H1 (cell line): ENCODE measurements around the gene CYB561A3. TPM values are rescaled to one million over a fixed set of nuclear protein-coding genes. Genes with fewer than 3 reads are reported as not detected.

Experiments used
- CTCF ChIA-PET: fragments of 300-600 bp; sonication (Branson Sonifier 250); formaldehyde crosslinking; loops from one replicate; lab custom pipeline; 2021; ENCODE audit not compliant: partially characterized antibody; lab: Charles Lee
- POLR2A ChIA-PET: fragments of 300-600 bp; sonication (Branson Sonifier 250); formaldehyde crosslinking; loops from one replicate; lab custom pipeline; 2021; ENCODE audit warnings: inconsistent platforms; ENCODE audit not compliant: partially characterized antibody; lab: Charles Lee
- DNase-seq, 2 experiments: peaks; one replicate each; pipeline versions ENCODE4 v3.0.0 to v3.0.0-alpha.2; 2010 to 2022; ENCODE audit warnings: low spot score in 2 of 2, low read depth in 1 of 2, mixed read lengths in 1 of 2
- FAIRE-seq: peaks from 2 replicates; lab custom pipeline; 2011; peaks lifted over from hg19 to GRCh38; lab: Jason Lieb, UNC
- H2AFZ ChIP-seq: 2 replicates; pipeline ENCODE4 v1.8.1; 2012; ENCODE audit warnings: low read length, inconsistent platforms
- H2AK5ac ChIP-seq: 2 replicates; pipeline ENCODE4 v1.6.1; 2013; ENCODE audit warnings: low read depth, low read length
- H2BK120ac ChIP-seq: replicated peaks from 2 replicates; pipeline ENCODE3; 2013; ENCODE audit warnings: low read depth, low read length, inconsistent platforms
- H2BK12ac ChIP-seq: 2 replicates; pipeline ENCODE4 v1.6.1; 2013; ENCODE audit warnings: low read depth, low read length
- H2BK15ac ChIP-seq: 2 replicates; pipeline ENCODE4 v1.6.1; 2013; ENCODE audit warnings: low read length
- H2BK20ac ChIP-seq: 2 replicates; pipeline ENCODE4 v1.6.1; 2013; ENCODE audit warnings: low read length
- H2BK5ac ChIP-seq: 2 replicates; pipeline ENCODE4 v1.6.1; 2013; ENCODE audit warnings: low read depth, low read length
- H3K14ac ChIP-seq: 2 replicates; pipeline ENCODE4 v1.6.1; 2013; ENCODE audit warnings: inconsistent platforms; ENCODE audit not compliant: insufficient read length
- H3K18ac ChIP-seq: 2 replicates; pipeline ENCODE4 v1.6.1; 2013; ENCODE audit warnings: low read length; ENCODE audit errors: extremely low read depth
- H3K23ac ChIP-seq: 2 replicates; pipeline ENCODE4 v1.6.1; 2013; ENCODE audit warnings: inconsistent platforms; ENCODE audit not compliant: insufficient read length
- H3K23me2 ChIP-seq: 2 replicates; pipeline ENCODE4 v1.6.1; 2013; ENCODE audit warnings: low read depth, low read length
- H3K27ac ChIP-seq: 2 replicates; pipeline ENCODE4 v1.6.1; 2011; ENCODE audit warnings: low read depth, low read length, inconsistent platforms
- H3K27me3 ChIP-seq, 4 experiments: replicated peaks in 1 of 4; 1 replicate in 1 of 4; 2 replicates in 3 of 4; pipeline versions ENCODE4 v1.6.1 to v1.8.1; 2011 to 2013; ENCODE audit warnings: low read length in 3 of 4, mild to moderate bottlenecking in 3 of 4, inconsistent platforms in 2 of 4, mixed read lengths in 2 of 4, moderate library complexity in 1 of 4; ENCODE audit not compliant: control insufficient read depth in 3 of 4, insufficient read depth in 3 of 4; ENCODE audit errors: extremely low read depth in 1 of 4
- H3K36me3 ChIP-seq, 4 experiments: 2 replicates each; pipeline versions ENCODE4 v1.6.1 to v1.8.1; 2011 to 2013; ENCODE audit warnings: mild to moderate bottlenecking in 4 of 4, low read length in 3 of 4, moderate library complexity in 2 of 4, control low read depth in 1 of 4, inconsistent platforms in 1 of 4; ENCODE audit not compliant: insufficient read depth in 4 of 4, control insufficient read depth in 2 of 4
- H3K4ac ChIP-seq: replicated peaks from 2 replicates; pipeline ENCODE3; 2013; ENCODE audit warnings: low read length, low read depth, mixed read lengths, inconsistent platforms; ENCODE audit not compliant: insufficient read length
- H3K4me1 ChIP-seq, 4 experiments: replicated peaks in 1 of 4; 1 replicate in 1 of 4; 2 replicates in 3 of 4; pipeline versions ENCODE4 v1.6.1 to v1.8.1; 2011 to 2013; ENCODE audit warnings: low read length in 3 of 4, inconsistent platforms in 2 of 4, mixed read lengths in 1 of 4; ENCODE audit not compliant: insufficient read depth in 4 of 4, control insufficient read depth in 3 of 4
- H3K4me2 ChIP-seq, 2 experiments: 2 replicates each; pipeline versions ENCODE4 v1.6.1 to v1.8.1; 2011 to 2013; ENCODE audit warnings: low read depth in 2 of 2, low read length in 2 of 2, control low read depth in 1 of 2, inconsistent platforms in 1 of 2, mild to moderate bottlenecking in 1 of 2; ENCODE audit not compliant: insufficient read depth in 1 of 2
- H3K4me3 ChIP-seq, 4 experiments: fragments of 200-600, 300-600 bp in 1 of 4; sonication (generic), shearing (Covaris generic), sonication (Bioruptor Twin) in 1 of 4; 2 replicates each; pipeline versions ENCODE4 v1.5.1 to v1.8.1; 2011 to 2016; ENCODE audit warnings: low read length in 4 of 4, low read depth in 3 of 4, control low read depth in 2 of 4, inconsistent platforms in 2 of 4, mild to moderate bottlenecking in 2 of 4, mixed read lengths in 1 of 4, moderate library complexity in 1 of 4; ENCODE audit not compliant: insufficient read depth in 2 of 4; ENCODE audit errors: extremely low read depth in 1 of 4
- H3K56ac ChIP-seq: replicated peaks from 2 replicates; pipeline ENCODE3; 2013; ENCODE audit warnings: low read depth, mild to moderate bottlenecking, mixed read lengths, low read length, inconsistent platforms; ENCODE audit not compliant: insufficient read length
- H3K79me1 ChIP-seq: 2 replicates; pipeline ENCODE4 v1.6.1; 2013; ENCODE audit warnings: low read depth, low read length, control low read depth
- H3K79me2 ChIP-seq, 2 experiments: 2 replicates each; pipeline versions ENCODE4 v1.6.1 to v1.8.1; 2012 to 2013; ENCODE audit warnings: low read length in 2 of 2, mild to moderate bottlenecking in 2 of 2, inconsistent platforms in 1 of 2; ENCODE audit not compliant: insufficient read depth in 2 of 2, control insufficient read depth in 1 of 2
- H3K9ac ChIP-seq, 4 experiments: replicated peaks in 1 of 4; 1 replicate in 1 of 4; 2 replicates in 3 of 4; pipeline versions ENCODE4 v1.6.1 to v1.8.1; 2011 to 2013; ENCODE audit warnings: low read depth in 3 of 4, low read length in 3 of 4, control low read depth in 2 of 4, mild to moderate bottlenecking in 2 of 4, moderate library complexity in 2 of 4, inconsistent platforms in 1 of 4; ENCODE audit errors: extremely low read depth in 1 of 4
- H3K9me3 ChIP-seq, 2 experiments: 2 replicates each; pipeline versions ENCODE4 v1.6.1 to v1.8.1; 2012 to 2013; ENCODE audit warnings: mild to moderate bottlenecking in 2 of 2, moderate library complexity in 2 of 2, control low read depth in 1 of 2, inconsistent platforms in 1 of 2, low read depth in 1 of 2, low read length in 1 of 2, mixed read lengths in 1 of 2; ENCODE audit not compliant: insufficient read depth in 2 of 2
- H4K20me1 ChIP-seq, 2 experiments: replicated peaks in 1 of 2; 2 replicates each; pipeline versions ENCODE3 to v1.8.1; 2011 to 2013; ENCODE audit warnings: inconsistent platforms in 2 of 2, low read length in 2 of 2, mild to moderate bottlenecking in 1 of 2; ENCODE audit not compliant: insufficient read depth in 2 of 2, control insufficient read depth in 1 of 2
- H4K5ac ChIP-seq: 2 replicates; pipeline ENCODE4 v1.6.1; 2013; ENCODE audit warnings: low read length, low read depth, mixed read lengths, inconsistent platforms; ENCODE audit not compliant: insufficient read length
- H4K8ac ChIP-seq: 2 replicates; pipeline ENCODE4 v1.8.0; 2013; ENCODE audit warnings: mild to moderate bottlenecking, moderate library complexity, low read length, inconsistent platforms; ENCODE audit not compliant: insufficient read depth; ENCODE audit errors: extremely low read depth
- H4K91ac ChIP-seq: replicated peaks from 2 replicates; pipeline ENCODE3; 2013; ENCODE audit warnings: low read length, mixed read lengths, inconsistent platforms; ENCODE audit not compliant: insufficient read length
- BRCA1 ChIP-seq: IDR thresholded peaks from 2 replicates; pipeline ENCODE4 v1.6.1; 2012; ENCODE audit warnings: low read depth, low read length, improper control_type of control experiment
- CBX5 ChIP-seq: fragments of 300-800, 300-1000 bp; sonication (generic); IDR thresholded peaks from 2 replicates; pipeline ENCODE4 v1.7.1; 2016; ENCODE audit warnings: antibody characterized with exemption, low read length, low read depth
- HDAC6 ChIP-seq: IDR thresholded peaks from one replicate; pipeline ENCODE4 v1.7.1; 2012; ENCODE audit warnings: low read depth, mild to moderate bottlenecking, inconsistent platforms, low read length, moderate library complexity
- KDM5A ChIP-seq: fragments of 200-600 bp; IDR thresholded peaks from 2 replicates; pipeline ENCODE4 v1.7.1; 2012; ENCODE audit warnings: mild to moderate bottlenecking, low read length, inconsistent platforms, mixed read lengths
- RAD21 ChIP-seq, 2 experiments: IDR thresholded peaks in 1 of 2; conservative IDR thresholded peaks in 1 of 2; 2 replicates each; pipeline ENCODE4 v1.6.1; 2011; ENCODE audit warnings: low read depth in 2 of 2, low read length in 2 of 2, improper control_type of control experiment in 1 of 2, inconsistent platforms in 1 of 2, mild to moderate bottlenecking in 1 of 2, moderate library complexity in 1 of 2
- RFX5 ChIP-seq: IDR thresholded peaks from 2 replicates; pipeline ENCODE4 v1.6.1; 2011; ENCODE audit warnings: low read depth, low read length, improper control_type of control experiment, borderline replicate concordance
- SIN3A ChIP-seq, 2 experiments: IDR thresholded peaks in 1 of 2; conservative IDR thresholded peaks in 1 of 2; 2 replicates each; pipeline ENCODE4 v1.6.1; 2011 to 2012; ENCODE audit warnings: low read length in 2 of 2, improper control_type of control experiment in 1 of 2, low read depth in 1 of 2, mild to moderate bottlenecking in 1 of 2
- SIRT6 ChIP-seq: IDR thresholded peaks from one replicate; pipeline ENCODE4 v1.7.1; 2012; ENCODE audit warnings: low read length, inconsistent platforms
- SP1 ChIP-seq: IDR thresholded peaks from 2 replicates; pipeline ENCODE4 v1.6.1; 2011; ENCODE audit warnings: low read depth, low read length
- WGBS, 2 experiments: shearing (Covaris generic) in 1 of 2; methylation state at CpG; one replicate each; pipeline versions ENCODE4 v1.1.6 to v1.1.7; 2013 to 2015; ENCODE audit warnings: low lambda C conversion rate in 2 of 2, mixed read lengths in 2 of 2, inconsistent platforms in 1 of 2, low coverage in 1 of 2, missing lambda C conversion rate in 1 of 2; ENCODE audit not compliant: insufficient replicate concordance in 2 of 2, insufficient coverage in 1 of 2, insufficient read length in 1 of 2; ENCODE audit errors: extremely low coverage in 1 of 2, missing lambda C conversion rate in 1 of 2; 5-methylcytosine and 5-hydroxymethylcytosine counted together
- polyA plus RNA-seq, 7 experiments: library from polyadenylated mRNA; depleted of rRNA in 3 of 7; stranded (reverse) in 5 of 7; unstranded in 2 of 7; fragments of >200 nt in 5 of 7; fragments of 200-250 nt in 2 of 7; gene quantifications; 1 replicate in 5 of 7; 2 replicates in 1 of 7; 4 replicates in 1 of 7; pipeline versions ENCODE4 v1.2.1 to v1.2.3, GENCODE V29; 2011 to 2013; ENCODE audit warnings: missing spikeins in 2 of 7, mixed read lengths in 2 of 7
- total RNA-seq: library from RNA; stranded (reverse); fragmentation: NEBNext Ultra II Directional; extraction: Animal tissue kit (Norgen Biotek cat#: 25700); gene quantifications from 2 replicates; pipeline ENCODE4 v1.2.1, GENCODE V29; 2021
- TF ChIP-seq, protein P1 (sequence below): IDR thresholded peaks from 2 replicates; pipeline ENCODE4 v1.6.1; 2012; ENCODE audit warnings: inconsistent platforms

CYB561A3 gene
- total and polyA plus RNA-seq, 2 of the 8 experiments (the other 6 are each of a cell fraction or from before 2014, with no cell fraction given): 29.6 to 41.2 TPM

DNA sequence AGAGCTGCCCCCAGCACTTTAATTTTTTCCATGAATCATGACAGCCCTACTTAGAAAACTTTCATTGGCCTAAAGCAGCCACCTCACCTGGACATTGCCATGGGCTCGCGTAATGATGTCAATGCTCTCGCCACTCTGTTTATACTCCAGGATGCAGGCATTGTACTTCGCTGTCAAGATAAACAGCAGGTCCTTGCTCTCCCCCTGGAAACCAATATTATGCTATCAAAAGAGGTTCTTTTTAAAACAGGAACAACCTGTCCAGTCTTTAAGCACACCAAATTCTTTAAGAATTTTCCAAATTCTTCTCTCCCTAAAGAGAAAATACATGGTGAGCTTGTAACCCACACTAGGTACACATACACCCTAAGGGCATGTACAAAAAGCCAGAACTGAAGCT is 31.8 kb downstream of the CYB561A3 start:
- H2BK120ac ChIP-seq: no peak overlapping the region
- H3K9ac ChIP-seq: no peak overlapping the region
- H2BK20ac ChIP-seq: no peak overlapping the region
- H3K4me2 ChIP-seq: no peak overlapping the region
- WGBS, 2 experiments: 99% methylated on average over 4 of the region's 4 CpGs; no CpG with 5 or more reads in 1 of the 2 experiments
- no peak for DNase-seq
- no peak overlapping the region for H4K91ac ChIP-seq
- peaks cover 9% of the 10 kb centered on the region; the same call in 1 of the 2 replicates for H3K23me2 ChIP-seq
- H3K56ac ChIP-seq: no peak overlapping the region
- no peak overlapping the region for H3K23ac ChIP-seq
- H4K20me1 ChIP-seq: peaks cover 0 to 13% of the 10 kb centered on the region in 2 experiments
- H4K5ac ChIP-seq: no peak overlapping the region
- H3K9me3 ChIP-seq: no peaks in the 10 kb centered on the region
- no peak overlapping the region for H2AK5ac ChIP-seq
- ChIA-PET CTCF (interaction anchor here (0.6 to 3.0 kb wide), 5 partner anchors 14 to 539 kb away, joined by 3 to 28 read pairs (median 3); partner anchors contain the start of gene TMEM216), POLR2A (interaction anchor here (0.6 to 5.7 kb wide), 7 partner anchors 32 to 74 kb away, joined by 3 to 50 read pairs (median 3); partner anchors contain the start of genes CYB561A3, TMEM138 and VWCE)
- no peak overlapping the region for H3K27ac ChIP-seq
- peaks cover 14 to 45% (median 39%) of the 10 kb centered on the region in 4 experiments for H3K36me3 ChIP-seq
- no peak overlapping the region for H2AFZ ChIP-seq
- H2BK12ac ChIP-seq: no peak overlapping the region
- FAIRE-seq: no peak
- no peak overlapping the region for H3K14ac ChIP-seq
- peaks cover 23 to 68% of the 10 kb centered on the region in 2 experiments for H3K79me2 ChIP-seq
- H4K8ac ChIP-seq: no peak overlapping the region
- no peak overlapping the region for H3K18ac ChIP-seq
- H3K4me1 ChIP-seq: peaks cover 5 to 13% (median 7%) of the 10 kb centered on the region in 4 experiments
- no peak overlapping the region for H2BK5ac ChIP-seq
- no peak overlapping the region for H3K4ac ChIP-seq
- H3K79me1 ChIP-seq: peaks cover 11% of the 10 kb centered on the region; the same call in 1 of the 2 replicates
- H3K27me3 ChIP-seq: no peaks in the 10 kb centered on the region
- H2BK15ac ChIP-seq: no peak overlapping the region
- no peak overlapping the region for H3K4me3 ChIP-seq
- TF ChIP-seq KDM5A (no peak), RAD21 (IDR thresholded peaks at IDR 0.05 in 1 of 2, conservative IDR thresholded peaks at IDR 0.05 in 1 of 2; ENCODE audit: low read depth in 2 of 2, low read length in 2 of 2) (no peak), SIRT6 (no peak), HDAC6 (no peak), BRCA1 (no peak), RFX5 (no peak), CBX5 (no peak), SIN3A (conservative IDR thresholded peaks at IDR 0.05 in 1 of 2, IDR thresholded peaks at IDR 0.05 in 1 of 2; ENCODE audit: low read depth in 1 of 2, low read length in 2 of 2) (no peak), SP1 (no peak)
- TF ChIP-seq, protein P1, sequence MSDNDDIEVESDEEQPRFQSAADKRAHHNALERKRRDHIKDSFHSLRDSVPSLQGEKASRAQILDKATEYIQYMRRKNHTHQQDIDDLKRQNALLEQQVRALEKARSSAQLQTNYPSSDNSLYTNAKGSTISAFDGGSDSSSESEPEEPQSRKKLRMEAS: no peak
